ENCODE measurements around the gene DCLK1.
"Not testable (repeated sequence)": the region's sequence is repeated elsewhere in the genome, so short reads cannot be mapped to it uniquely, and the experiment has no call there.

GRCh38 chr13:36101907-36102306, 29.3 kb downstream of the DCLK1 start:
- not testable (repeated sequence) for TF ChIP-seq CTCF (IDR thresholded peaks at IDR 0.05 in 4 of 5, conservative IDR thresholded peaks at IDR 0.05 in 1 of 5); POLR2A (IDR thresholded peaks at IDR 0.05)

Data from gastrocnemius medialis (tissue), 4 donors.